Activated CD4-positive, alpha-beta T cell treated with anti-CD3 and anti-CD28 coated beads, Interleukin-2, Interleukin-4, amounts not matched to agents 100 ng/mL and 50 ng/mL, durations not matched to agents 16 hours and 8 hours (primary cell): ENCODE results near the gene MACROD1.
A peak's percentile ranks its signal among the peaks of the same experiment; 100 is the strongest.

Experiments
- DNase-seq: peaks from one replicate; pipeline ENCODE4 v3.0.0-alpha.2; 2020; ENCODE audit warnings: low spot score

MACROD1 gene

GRCh38 chr11:64165842-64166635 is at the start of gene MACROD1:
Gene MACROD1, minus strand, starts transcription at chr11:64166113. Its CDS starts 119 bp downstream, at chr11:64165994.
- DNase-seq = peak; percentile 84

GRCh38 chr11:64211181-64211872 is 45.4 kb upstream of the MACROD1 start:
- no peak for DNase-seq

DNA sequence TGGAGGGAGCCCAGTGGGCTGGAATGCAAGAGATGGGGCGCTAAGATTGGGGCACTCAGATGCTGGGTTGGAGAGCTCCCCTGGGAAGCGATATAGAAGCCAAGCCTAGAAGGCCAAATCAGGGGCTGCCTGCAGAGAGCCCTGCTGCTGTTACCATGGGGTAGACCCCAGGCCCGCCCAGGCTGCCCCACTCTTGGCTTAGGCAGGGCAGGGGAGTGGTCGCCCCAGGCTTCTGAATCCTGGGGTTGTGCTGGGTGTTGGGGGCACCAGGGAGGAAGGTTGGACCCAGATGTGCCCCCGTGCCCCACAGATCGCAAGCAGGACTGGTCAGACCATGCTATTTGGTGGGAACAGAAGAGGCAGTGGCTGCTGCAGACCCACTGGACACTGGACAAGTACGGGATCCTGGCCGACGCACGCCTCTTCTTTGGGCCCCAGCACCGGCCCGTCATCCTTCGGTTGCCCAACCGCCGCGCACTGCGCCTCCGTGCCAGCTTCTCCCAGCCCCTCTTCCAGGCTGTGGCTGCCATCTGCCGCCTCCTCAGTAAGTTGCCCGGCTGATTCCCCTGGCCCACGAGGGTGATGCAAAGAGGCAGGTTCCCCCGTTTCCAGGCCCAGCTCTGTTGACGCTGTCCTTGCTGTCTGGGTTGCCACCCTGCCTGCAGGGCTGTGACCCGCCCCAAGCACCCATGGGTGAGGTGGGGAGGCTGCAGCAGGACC is 44.5 kb upstream of the MACROD1 start:
- no peak for DNase-seq

DNA sequence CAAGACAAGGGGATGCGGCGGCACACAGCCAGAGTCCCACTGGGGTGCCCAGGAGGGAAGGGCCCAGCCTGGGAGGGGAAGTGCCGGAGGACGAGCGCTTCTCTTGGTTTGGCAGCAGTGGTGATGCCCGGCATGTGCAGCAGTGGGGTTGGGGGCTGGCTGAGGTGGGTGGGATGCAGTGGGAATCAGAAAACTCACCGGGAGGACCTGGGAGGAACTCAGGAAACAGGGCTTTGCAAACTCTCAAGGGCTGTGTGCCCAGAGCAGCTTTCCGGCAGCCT is 43.6 kb upstream of the MACROD1 start:
- DNase-seq = no peak

GRCh38 chr11:64208796-64209562 is 43.1 kb upstream of the MACROD1 start:
- DNase-seq = no peak

DNA sequence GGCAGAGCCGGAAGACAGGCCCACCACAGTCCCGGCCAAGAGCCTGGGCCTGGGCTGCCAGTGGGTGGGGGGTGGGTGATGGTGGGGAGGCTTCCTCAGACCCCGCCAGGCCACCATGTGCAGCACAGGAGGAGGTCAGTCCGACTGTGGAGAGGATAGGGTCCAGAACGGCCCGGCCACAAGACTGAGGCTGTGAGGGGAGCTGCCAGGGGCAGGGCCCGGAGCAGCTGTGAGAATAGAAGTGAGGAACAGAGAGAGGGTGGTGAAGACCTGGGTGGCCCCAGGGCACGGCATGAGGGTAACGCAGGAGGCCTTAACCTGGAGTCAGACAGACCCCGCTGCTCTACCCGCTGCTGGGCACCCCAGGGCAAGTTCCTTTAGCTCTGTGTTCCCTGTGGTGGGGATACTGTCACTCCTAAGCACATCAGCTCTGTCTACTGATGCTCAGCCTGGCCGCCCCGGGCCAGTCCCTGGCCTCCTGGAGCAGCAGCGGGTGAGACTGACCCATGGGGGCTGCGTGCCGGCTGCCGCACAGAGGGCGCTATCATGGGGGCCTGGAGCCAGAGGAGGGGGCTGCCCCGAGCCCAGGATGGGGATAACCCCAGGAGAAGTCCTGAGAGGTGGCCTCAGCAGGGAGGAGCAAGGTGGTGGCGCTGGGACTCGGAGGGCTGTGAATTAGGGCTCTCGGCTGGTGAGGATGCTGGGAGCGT is 42.3 kb upstream of the MACROD1 start:
- no peak for DNase-seq

DNA sequence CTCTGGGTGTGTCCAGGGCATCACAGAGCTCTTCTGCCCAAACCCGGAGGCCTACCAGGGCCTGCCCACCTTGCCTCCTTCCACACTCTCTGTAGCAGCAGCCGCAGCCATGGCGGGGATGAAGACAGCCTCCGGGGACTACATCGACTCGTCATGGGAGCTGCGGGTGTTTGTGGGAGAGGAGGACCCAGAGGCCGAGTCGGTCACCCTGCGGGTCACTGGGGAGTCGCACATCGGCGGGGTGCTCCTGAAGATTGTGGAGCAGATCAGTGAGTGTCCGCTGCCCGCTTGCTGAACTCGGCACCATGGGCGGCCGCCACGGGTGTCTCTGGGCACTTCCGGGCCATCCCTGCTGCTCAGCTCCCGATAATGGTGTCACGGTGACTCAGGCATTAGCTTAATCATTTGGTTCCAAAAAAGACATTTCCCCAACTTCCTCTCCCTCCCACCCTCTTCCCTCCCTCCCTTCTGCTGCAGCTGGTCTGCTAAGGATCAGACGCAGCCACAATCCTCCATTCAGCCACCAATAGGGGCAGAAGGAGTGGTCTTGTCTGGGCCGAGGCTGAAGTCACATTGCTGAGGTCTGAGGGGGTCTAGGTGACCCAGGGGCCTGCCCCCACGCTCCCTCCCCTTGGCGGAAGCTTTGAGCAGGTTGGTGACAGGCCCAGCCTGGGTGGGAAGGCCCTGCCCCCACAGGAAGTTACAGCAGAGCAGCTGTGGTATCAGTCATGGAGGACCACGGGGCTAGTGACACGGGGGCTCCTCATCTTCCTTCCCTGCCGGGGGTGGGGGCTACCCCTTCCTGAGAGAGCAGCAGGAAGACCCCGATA is 41.6 kb upstream of the MACROD1 start:
- peak; percentile 87 for DNase-seq

- peak; percentile 85 for DNase-seq
These were observed 40.7 kb upstream of the MACROD1 start, which contains the start of gene FERMT3 for GRCh38 chr11:64206457-64207255. Gene FERMT3, plus strand, starts transcription at chr11:64206721. Its CDS starts 644 bp downstream, at chr11:64207365.

GRCh38 chr11:64204464-64204989 is 38.6 kb upstream of the MACROD1 start:
- peak; percentile 67 for DNase-seq

DNA sequence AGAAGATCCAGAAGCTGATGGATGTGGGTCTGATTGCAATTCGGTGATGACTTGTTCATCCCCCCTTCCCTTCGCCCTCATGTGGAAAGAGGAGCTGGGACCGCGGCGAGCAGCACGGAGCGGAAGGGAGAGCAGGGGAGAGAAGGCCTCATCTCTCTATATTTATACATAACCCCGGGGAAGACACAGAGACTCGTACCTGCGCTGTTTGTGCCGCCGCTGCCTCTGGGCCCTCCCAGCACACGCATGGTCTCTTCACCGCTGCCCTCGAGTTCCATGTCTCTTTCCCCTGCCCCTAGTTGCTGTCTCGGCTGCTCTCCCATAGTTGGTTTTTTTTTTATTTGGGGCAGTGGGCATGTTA is 38.1 kb upstream of the MACROD1 start:
- DNase-seq = no peak

DNA sequence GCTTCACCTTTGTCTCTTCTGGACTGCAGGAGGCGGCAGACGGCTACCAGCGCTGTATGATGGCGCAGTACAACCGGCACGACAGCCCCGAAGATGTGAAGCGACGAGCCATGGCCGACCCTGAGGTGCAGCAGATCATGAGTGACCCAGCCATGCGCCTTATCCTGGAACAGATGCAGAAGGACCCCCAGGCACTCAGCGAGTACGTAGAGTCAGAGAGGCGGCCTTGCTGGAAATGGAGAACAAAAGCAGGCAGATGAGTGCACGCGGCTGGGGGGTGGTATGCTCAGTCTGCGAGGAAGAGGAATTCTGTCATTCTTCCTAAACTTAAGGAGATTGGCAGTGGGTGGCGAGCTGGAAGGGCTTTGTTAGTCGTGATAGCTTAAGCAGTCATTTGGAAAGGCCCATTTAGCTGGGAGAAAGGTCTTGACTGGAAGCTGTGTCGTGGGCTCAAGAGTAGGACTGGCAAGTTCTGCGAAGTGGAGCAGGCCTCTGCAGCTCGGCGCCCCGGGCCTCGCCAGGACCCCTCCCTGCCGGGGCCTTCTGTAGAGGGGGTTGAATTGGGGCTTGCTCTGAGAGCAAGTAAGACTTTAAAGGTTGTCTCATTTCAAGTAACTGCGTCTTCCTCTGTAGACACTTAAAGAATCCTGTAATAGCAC is 37.6 kb upstream of the MACROD1 start:
- DNase-seq = no peak

- no peak for DNase-seq
These were observed 37.1 kb upstream of the MACROD1 start for GRCh38 chr11:64202992-64203391.

DNA sequence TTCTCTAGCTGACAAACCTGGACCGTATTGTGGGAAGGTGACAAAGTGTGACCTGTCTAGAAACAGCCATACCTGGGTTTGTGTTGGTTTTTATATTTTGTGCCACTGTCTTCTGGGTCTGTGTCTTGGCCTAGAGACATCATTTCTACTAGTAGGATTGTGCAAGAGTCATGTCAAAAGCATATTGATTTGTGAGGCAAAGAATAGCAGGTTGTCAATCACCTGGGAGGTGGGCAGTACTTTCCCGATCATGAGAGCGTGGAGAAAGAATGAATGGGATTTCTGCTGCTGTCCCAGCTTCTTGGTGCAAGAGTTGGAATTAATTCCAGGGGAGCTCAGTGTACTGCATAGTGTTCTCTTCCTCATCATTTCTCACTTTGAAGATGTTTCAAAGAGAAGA is 35.6 kb upstream of the MACROD1 start:
- no peak for DNase-seq

- DNase-seq = no peak
These were observed 32.6 kb upstream of the MACROD1 start for GRCh38 chr11:64198511-64198910.

- no peak for DNase-seq
These were observed 30.7 kb upstream of the MACROD1 start for GRCh38 chr11:64196626-64197025.

DNA sequence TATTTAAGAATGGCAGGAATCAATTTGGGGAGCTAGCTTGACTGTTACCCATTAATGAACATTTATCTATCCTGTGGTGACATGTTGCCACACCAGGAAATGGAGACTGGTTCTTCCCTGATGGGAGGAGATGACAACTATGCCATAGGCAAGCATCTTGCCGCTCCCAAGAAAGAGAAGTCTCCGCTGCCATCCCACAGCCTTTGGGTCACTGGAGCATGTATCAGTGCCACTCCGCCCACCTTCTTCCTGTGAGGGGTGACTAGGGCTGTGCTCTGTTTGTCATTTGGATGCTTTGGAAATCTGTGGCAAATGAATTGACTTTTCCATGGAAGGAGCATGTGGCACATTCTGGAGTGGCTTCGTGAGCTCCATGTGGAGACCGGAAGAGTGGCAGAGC is 26.5 kb upstream of the MACROD1 start:
- no peak for DNase-seq

DNA sequence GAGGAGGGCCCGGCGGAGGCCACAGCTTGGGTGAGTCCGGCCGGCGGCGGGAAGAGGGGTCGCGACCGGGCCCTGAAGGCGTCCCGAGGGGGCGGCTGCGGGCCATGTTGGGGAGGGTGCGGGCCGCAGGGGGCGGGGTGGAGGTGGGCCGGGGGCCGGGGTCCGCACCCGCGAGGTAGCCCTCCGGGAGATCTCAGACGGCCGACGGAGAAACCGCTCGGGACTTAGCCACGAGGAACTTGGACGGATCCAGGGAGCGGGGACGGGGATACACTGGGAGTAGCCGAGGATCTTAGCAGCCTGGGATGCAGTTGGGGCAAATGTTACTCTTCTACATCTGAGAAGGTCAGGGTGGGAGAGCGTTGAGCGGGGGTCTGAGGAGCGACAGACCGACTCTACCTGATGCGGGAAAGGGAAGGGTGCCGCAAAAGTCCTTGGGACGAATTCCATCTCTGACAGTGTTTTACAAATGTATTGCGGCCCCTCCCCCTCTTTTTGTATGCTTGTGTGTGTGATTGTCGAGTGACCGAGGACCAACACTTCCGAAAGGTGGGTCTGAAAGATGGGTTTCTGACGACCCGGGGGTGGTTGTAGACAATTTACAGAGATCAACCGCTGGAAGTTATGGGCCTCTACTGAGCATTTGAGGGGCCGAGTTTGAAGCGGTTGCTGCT is 20.7 kb upstream of the MACROD1 start:
- peak; percentile 51 for DNase-seq

- DNase-seq = peak; percentile 100
These were observed 20.0 kb upstream of the MACROD1 start, which contains the start of gene STIP1 for GRCh38 chr11:64185693-64186491. Gene STIP1, plus strand, starts transcription at chr11:64186171. Its CDS starts 91 bp downstream, at chr11:64186262.
